Measurements from ENCODE around the gene STXBP2.

DNA sequence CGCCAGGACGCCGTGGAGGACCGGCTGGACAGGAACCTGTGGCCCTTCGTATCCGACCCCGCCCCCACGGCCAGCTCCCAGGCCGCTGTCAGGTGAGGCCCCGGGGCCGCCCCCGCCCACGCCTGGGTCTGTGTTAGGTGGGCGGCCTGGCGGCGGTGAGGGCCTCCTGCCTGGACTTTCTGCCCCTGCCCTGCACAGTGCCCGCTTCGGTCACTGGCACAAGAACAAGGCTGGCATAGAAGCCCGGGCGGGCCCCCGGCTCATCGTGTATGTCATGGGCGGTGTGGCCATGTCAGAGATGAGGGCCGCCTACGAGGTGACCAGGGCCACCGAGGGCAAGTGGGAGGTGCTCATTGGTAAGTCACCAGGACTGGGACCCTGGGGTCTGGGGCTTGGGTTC is 10.2 kb downstream of the STXBP2 start:
- TF ChIP-seq POLR2A (IDR thresholded peaks at IDR 0.05) (no peak), POLR2AphosphoS5 (IDR thresholded peaks at IDR 0.05) (no peak)
- TF ChIP-seq, protein P1, sequence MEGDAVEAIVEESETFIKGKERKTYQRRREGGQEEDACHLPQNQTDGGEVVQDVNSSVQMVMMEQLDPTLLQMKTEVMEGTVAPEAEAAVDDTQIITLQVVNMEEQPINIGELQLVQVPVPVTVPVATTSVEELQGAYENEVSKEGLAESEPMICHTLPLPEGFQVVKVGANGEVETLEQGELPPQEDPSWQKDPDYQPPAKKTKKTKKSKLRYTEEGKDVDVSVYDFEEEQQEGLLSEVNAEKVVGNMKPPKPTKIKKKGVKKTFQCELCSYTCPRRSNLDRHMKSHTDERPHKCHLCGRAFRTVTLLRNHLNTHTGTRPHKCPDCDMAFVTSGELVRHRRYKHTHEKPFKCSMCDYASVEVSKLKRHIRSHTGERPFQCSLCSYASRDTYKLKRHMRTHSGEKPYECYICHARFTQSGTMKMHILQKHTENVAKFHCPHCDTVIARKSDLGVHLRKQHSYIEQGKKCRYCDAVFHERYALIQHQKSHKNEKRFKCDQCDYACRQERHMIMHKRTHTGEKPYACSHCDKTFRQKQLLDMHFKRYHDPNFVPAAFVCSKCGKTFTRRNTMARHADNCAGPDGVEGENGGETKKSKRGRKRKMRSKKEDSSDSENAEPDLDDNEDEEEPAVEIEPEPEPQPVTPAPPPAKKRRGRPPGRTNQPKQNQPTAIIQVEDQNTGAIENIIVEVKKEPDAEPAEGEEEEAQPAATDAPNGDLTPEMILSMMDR (IDR thresholded peaks at IDR 0.05) = no peak

Data from prostate gland (tissue), 2 donors.